Hippocampal formation (tissue), 2 donors: ENCODE data around the gene C4BPA.

Source experiments
- DNase-seq, 2 donors: peaks; one replicate each; lab custom pipeline; 2025; lab: John Stamatoyannopoulos, UW

C4BPA gene

DNA sequence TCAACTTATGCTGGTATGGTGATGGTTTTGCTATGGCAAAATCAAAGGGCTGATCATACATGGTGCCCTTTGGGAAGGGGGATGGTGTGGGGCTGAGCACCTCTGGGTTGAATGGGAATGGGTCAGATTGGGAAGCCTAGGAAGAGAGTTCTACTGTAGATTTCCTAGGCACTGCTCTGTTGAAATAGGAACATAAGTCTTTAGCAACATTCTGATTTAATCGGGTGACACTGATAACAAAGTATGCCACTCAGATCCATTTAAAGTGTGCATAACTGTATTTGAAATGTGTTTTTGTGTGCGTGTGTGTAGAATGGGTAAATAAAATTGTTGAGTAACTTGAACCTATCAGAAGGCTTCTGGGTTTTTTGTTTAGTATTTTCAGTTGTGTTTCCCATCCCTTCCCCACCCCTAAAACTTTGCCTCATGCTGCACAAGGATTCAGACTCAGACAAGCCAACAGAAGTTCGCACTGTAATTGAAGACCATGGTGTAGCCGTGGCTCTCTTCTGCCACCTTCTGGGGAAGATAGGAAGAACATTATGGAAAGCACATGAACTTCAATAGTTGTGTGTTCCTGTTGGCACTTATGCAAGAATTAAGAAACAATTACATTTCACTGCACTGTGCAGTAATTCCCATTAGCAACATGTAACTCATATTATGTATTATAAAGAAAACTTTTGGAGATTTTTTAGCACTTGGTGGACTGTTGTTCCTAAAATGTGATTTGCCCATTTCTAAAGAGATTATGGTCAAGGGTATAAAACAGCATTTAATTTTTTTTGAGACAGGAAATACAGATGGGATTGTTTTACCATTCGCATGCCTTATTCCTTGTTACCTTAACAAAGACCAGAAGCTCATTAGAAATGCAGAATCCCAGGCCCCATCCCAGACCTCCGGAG, 26.3 kb upstream of the C4BPA start:
- peak; percentile 55 to 69 for DNase-seq

DNA sequence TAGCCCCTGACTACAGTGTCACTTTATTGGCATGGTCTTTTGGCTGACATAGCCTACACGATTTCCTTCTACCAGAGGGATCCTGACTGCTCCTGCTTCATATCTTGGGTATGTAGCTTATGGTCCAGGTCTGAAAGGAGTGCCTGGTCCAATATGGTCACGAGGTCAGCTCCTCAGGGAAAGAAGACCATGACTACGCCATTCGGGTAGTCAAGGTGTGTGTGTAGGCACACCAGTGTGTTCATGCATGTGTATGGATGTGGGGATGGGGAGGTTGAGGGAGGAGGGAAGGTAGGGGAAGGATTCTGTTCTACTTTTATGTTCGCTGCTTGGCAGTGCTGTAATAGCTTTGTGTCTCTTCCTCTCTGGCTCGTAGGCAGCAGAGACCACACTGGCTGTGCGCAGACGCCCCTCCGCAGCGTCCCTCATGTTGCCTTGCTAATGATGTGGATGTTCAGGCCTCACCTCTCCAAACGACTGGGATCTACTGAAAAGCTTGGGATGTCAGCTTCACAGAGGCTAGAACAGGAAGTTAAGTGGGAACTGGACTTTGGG, 25.4 kb upstream of the C4BPA start:
- DNase-seq: no peak

DNA sequence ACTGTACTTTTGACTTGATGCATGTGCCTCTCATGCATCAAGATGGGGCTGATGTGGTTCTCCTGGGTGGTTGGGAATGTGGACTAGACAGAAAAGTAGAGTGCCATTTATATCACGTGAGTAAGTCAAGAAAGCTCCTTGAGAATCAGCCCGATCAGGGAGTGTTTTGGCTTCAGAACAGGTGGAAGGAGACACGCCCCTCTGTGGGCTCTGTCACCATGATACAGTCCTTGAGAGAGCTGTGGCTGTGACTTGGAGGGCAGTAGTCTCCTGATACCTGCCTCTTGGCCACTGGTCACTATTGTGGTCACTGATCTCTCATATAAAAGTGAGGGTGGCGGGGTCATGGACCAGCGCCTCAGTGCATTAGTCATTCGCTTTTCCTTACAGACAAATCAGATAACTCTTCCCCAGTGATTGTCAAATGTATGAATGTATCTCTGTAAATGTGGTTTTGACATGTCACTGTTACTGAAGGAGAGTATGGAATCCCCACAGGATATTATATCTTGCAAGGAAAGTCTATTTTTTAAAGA, 24.3 kb upstream of the C4BPA start:
- no peak for DNase-seq

- DNase-seq: no peak
These were observed 22.9 kb upstream of the C4BPA start for GRCh38 chr1:207081088-207081487.

- no peak for DNase-seq
These were observed 22.2 kb upstream of the C4BPA start for GRCh38 chr1:207081806-207082205.

DNA sequence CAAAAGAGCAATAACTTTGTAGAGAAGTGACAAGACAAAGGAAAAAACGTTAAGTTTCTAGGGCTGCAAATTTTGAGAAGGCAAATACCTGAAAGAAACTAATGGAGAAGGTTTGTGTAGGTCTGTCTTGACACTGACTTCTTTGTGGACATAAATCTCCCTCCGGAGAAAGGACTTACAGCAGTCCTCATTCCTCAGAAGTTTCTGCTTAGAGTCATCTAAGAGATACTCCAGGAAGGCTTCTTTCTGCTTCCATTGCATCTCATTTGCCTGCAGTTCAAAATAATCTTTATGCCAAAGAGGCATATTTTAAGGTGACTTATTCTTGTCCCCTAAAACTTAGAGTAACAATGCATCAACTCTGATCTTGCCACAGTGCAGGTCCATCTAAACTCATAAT, 19.8 kb upstream of the C4BPA start:
- no peak for DNase-seq

- DNase-seq: no peak
These were observed 19.3 kb upstream of the C4BPA start for GRCh38 chr1:207084701-207085180.

GRCh38 chr1:207085887-207086286, 18.1 kb upstream of the C4BPA start:
- DNase-seq: no peak

DNA sequence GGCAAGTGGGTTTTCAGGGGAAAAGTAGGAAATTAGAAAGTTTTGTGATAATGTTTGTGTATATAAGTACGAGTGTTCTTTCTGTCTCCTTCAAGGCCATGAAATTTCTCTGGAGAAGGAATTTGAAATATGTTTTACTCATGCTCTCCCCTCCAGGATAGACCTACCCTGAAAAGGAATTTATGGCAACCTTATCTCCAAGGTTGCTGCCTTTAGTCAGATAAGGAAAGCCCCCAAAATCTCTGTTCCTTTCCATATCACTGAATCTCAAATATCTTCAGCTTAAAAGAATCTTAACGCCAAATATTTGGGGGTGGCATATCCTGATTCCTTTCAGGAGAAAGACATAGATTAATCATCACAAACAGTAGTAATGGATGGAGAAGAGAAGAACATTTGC, 15.9 kb upstream of the C4BPA start:
- no peak for DNase-seq

GRCh38 chr1:207088701-207089626, 15.1 kb upstream of the C4BPA start, which contains the start of gene C4BPB:
Gene C4BPB, plus strand, starts transcription at chr1:207088860. Its CDS starts 672 bp downstream, at chr1:207089532.
- DNase-seq: no peak

DNA sequence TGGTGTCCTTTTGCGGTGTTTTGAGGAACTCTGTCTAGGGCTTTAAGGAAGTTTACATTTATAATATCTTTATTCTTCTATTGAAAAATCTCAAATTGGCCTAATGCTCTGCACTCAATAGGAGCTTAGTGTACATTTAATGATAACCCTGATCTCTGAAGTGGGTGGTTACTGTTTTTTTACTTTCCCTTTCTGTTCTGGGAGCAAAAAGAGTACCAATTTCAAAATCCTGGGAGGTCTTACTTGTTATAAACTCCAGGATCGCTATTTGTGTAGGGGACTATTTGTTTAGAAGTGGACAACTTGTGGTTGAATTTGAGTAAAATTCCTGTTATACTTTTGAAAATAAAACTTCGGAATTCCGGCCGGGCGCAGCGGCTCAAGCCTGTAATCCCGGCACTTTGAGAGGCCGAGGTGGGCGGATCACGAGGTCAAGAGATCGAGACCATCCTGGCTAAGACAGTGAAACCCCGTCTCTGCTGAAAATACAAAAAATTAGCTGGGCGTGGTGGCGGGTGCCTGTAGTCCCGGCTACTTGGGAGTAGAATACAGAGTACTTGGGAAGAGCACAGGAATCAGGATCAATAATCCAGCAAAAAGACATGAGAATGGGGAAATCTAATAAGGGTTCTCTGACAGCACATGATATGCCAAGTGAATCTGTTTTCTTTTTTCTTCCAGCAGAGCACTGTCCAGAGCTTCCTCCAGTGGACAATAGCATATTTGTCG, 14.2 kb upstream of the C4BPA start:
- DNase-seq: no peak

- DNase-seq: no peak
These were observed 12.7 kb upstream of the C4BPA start for GRCh38 chr1:207091200-207091908.

DNA sequence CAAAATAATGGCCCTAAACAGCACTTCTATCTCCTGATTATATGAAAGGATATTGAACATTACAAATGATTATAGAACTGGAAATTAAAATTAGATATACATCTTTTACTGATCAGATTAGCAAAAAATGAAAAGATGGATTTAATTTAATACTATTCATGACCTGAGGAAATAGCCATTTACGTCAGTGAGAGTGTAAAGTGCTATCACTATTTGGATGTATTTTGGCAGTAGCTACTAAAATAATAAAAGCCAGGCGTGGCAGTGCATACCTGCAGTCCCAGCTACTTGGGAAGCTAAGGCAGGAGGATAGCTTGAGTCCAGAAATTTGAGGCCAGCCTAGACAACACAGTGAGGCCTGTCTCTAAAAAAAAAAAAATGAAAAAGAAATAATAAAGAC, 10.1 kb upstream of the C4BPA start:
- no peak for DNase-seq

DNA sequence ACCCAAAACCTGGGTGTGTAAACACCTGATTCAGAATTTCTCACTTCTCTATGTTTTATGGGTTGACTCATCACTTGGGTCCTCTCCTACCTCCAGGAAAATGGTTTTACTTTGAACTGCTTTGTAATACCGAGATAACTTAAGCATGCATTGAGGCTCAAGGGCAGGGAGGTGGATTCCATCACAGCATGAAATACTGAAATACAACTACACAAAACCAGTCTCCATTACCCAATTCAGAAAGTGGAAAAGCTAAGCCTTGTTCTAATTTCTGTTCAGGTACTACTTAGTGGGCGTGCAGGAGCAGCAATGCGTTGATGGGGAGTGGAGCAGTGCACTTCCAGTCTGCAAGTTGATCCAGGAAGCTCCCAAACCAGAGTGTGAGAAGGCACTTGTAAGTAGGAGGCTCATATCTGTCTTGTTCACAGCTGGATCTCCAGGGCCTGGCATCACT, 6.1 kb upstream of the C4BPA start:
- no peak for DNase-seq

GRCh38 chr1:207101720-207102119, 2.3 kb upstream of the C4BPA start:
- DNase-seq: no peak

- no peak for DNase-seq
These were observed 1.9 kb upstream of the C4BPA start for GRCh38 chr1:207102146-207102545.

DNA sequence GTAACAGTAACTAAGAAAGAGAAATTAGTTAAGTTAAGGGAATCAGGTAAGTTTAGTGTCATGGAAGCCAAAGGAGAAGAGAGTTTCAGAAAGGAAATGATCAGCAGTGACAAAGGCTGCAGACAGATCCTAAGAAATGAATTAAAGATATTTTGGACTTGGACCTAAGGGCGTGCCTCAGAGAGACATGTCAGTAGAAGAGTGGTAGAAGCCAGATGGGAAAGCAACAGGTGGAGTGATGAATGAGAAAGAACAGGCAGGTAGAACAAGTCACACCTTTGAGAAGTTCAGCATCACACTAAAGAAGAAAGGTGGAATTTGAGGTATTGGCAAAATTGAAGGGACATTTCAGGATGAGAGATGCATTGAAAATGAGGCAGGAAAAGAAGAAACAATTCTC, 1.4 kb upstream of the C4BPA start:
- DNase-seq: no peak

DNA sequence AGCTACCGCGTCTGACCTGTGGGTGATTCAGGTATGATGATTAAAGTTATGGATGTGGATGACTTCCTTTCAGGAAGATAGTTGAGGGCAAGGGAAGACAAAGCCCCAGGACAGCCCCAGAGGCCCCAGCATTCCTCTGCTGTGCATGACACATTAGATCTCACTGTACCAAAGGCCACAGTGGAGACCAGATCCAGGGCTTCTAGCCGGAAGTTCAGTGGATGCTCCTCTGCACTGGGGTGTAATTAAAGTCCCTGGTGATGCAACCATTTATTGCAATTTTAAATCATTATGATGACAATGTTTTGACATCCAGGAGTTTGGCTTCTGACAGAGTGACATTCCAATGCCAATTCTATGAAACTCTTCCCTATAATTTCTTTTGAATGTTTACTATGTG, 5.0 kb downstream of the C4BPA start:
- DNase-seq: no peak

DNA sequence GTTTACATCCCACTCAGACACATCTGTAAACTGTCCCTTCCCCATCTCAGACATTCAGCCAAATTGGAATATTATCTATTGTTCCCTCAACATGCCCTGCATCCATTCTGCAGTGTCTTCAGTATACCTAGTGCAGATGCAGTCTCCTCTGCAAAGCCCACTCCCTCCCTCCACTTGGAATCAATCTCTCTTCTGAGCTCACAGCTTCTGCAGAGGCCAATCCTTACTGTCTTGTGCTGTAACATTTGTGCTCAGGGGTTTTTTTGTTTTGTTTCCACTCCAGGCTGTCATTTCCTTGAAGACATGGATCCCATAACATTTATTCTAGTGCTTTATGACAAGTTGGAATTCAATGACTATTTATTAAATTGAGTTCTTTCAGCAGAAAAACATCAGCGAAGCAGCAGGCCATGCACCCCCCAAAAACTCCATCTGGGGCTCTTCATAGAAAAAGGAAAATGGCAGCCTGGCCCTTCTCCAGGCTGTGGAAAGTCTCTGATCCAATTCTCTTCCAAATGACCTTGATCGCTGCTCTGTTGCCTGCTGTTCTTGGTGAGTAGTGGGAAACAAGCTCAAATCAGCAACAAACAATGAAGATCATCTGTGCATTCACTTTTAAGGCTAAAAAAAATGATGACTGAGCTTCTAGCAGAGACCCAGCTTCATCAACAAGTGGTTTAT, 8.7 kb downstream of the C4BPA start:
- no peak for DNase-seq

DNA sequence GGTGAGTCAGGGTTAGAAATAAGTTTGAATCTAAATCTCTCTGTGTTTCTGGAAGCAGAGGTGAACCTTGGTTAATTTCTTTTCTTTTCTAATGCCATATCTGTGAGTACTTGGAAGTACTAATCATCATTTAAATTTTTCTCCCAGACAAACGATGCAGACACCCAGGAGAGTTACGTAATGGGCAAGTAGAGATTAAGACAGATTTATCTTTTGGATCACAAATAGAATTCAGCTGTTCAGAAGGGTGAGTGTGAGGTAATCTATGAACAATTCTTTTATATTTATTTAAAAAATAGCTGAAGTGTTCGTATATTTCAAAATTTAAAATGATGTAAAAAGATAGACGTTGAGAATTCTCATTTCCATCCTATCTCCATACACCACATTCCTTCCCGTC, 11.2 kb downstream of the C4BPA start:
- no peak for DNase-seq
